Iris pigment epithelial cell (primary cell): ENCODE measurements around the gene BBOX1.
"Not testable (repeated sequence)": the region's sequence is repeated elsewhere in the genome, so short reads cannot be mapped to it uniquely, and the experiment has no call there.

Experiments used
- DNase-seq: peaks from one replicate; pipeline ENCODE4 v3.0.0-alpha.2; 2011; ENCODE audit warnings: low read depth

BBOX1 gene

GRCh38 chr11:27124514-27125264, 84.1 kb downstream of the BBOX1 start:
- peak; percentile 68 for DNase-seq

DNA sequence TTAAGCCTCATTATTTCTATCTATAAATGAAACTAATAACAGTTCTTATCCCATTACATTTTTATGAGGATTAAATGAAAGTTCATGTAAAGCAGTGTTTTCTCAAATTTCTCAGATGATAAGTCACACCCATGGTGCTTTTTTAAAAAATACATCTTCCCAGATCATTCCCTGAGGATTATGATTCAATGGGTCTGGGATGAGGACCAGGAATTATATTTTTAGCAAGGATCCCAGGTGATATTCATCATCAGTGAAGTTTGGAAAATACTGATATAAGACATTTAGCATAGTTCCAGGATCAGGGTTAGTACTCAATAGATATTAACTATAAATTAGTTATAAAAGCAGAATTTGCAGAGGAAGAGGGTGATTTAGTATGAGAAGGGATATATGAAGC, 89.1 kb downstream of the BBOX1 start:
- DNase-seq, result no peak

DNA sequence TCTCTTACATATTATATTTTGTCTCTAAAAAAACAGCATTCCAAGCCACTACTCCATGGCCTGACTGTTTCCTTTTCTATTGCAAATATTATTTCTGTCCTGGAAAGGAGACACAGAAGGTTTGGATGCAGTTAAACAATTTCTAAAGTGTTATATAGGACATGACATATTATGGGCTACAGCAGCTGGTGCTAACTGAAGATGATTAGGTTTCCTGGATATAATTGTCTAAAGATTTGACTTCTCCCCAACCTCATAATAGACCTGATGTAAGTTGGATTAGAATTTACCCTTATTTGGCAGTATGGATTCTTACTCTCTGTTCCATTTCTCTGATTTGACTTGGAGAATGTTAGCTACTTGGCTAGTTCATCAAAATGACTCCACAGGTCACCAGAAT, 90.2 kb downstream of the BBOX1 start:
- no peak for DNase-seq

DNA sequence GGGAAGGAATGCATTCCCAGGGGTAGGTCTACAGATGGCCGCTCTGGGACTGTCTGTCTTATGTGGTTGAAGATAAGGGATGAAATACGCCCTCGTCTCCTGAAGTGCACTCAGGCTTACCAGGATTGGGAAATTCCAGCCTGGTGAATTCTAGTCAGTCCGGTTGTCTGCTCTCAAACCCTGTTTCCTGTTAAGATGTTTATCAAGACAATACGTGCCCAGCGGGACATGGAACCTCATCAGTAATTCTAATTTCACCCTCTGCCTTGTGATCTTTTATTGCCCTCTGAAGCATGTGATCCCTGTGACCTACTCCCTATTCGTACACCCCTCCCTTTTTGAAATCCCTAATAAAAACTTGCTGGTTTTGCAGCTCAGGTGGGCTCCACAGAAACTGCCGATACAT, 95.3 kb downstream of the BBOX1 start:
- DNase-seq, result not testable (repeated sequence)

GRCh38 chr11:27138716-27139115, 98.1 kb downstream of the BBOX1 start:
- no peak for DNase-seq

GRCh38 chr11:27139742-27140367, 99.2 kb downstream of the BBOX1 start:
- DNase-seq, result no peak

DNA sequence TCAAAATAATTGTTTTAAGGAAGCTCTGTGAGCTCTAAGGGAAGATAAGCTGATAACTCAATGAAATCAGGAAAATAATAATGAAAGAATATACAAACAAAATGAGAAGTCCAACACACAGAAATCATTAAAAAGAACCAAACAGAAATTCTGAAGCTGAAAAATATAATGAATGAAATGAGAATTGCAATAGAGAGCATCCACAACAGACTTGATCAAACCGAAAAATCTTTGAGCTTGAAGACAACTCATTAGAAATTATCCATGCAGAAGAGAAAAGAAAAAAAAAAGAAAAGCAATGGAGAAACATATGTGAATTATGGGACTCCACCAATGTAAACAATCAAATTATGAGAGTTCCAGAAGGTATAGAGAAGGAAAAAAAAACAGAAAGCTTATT, 101.0 kb downstream of the BBOX1 start:
- no peak for DNase-seq

DNA sequence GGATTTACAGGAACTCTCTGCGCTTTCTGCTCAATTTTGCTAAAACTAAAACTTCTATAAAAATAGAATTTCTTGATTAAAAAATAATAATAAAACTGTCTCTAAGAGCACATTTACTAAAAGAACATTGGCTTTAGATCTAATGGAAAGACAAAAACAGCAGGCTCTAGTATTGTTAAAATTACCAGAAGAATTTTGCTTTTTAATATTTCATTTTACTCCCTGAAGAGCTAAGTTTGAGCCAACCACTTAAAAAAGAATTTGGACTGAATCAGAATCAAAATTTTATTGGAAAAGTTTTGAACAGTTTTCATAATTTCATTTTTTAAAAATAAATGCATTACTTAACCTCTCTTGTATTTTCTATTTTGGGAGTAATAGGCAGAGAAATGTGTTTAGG, 107.3 kb downstream of the BBOX1 start:
- DNase-seq, result no peak

DNA sequence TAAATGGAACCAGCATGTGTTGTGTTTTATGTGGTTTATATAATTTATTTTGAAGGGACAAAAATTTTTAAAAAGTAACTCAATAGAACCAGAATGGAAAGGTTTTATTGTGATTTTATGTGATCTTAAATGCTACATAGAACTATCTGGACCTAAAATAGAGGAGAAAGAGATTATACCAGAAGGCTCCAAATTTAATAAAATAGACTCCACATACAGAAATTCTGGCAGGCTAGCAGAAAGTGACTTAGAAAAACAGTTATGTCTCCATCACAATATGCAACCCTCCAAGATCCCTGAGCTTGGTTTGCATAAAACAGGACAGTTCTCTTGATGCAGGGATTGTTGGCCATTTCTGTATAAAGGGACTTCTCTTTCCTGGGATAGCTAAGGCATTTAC, 107.9 kb downstream of the BBOX1 start:
- DNase-seq, result no peak

GRCh38 chr11:27150098-27150497, 109.5 kb downstream of the BBOX1 start:
- no peak for DNase-seq

GRCh38 chr11:27153136-27153535, 112.5 kb downstream of the BBOX1 start:
- peak; percentile 17 for DNase-seq

- DNase-seq, result peak; percentile 85
These were observed 118.1 kb downstream of the BBOX1 start for GRCh38 chr11:27158456-27159334.

- peak; percentile 79 for DNase-seq
These were observed 118.7 kb downstream of the BBOX1 start for GRCh38 chr11:27159335-27159679.

DNA sequence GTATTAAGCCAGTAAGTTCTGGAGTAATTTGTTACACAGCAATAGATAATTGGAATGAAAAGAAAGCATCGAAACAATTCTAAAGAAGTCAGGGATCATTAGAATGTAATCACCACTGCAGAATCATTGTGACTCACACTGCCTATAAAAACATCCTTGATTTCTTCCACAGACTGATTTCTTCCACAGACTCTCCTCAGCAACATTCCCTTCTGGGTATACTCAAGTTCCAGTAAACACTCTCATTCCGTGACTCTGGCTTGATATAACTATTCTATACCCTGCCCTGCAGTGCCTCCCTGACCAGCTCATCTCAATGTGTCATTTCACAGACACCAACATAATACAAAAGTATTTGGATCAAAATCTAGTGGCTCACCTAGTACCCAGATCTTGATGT, 120.5 kb downstream of the BBOX1 start:
- DNase-seq, result peak; percentile 62

DNA sequence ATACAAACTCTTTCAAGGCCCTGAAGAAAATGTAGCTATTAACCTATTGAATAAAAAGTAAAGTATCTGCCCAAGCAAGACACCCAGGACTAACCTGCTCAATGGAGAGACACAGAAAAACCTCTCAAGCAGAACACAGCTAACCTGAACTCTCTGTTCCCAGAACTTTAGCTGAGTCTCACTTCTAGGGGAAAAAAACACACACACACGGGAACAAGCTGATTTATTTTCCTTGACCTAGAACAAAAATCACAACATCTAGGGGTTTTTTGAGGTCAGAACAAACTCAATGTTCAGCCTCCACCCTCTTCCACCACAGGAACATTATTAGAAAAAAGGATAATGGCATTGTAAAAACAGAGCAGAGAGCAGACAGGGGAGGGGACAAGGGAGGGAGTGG, 121.6 kb downstream of the BBOX1 start:
- no peak for DNase-seq

DNA sequence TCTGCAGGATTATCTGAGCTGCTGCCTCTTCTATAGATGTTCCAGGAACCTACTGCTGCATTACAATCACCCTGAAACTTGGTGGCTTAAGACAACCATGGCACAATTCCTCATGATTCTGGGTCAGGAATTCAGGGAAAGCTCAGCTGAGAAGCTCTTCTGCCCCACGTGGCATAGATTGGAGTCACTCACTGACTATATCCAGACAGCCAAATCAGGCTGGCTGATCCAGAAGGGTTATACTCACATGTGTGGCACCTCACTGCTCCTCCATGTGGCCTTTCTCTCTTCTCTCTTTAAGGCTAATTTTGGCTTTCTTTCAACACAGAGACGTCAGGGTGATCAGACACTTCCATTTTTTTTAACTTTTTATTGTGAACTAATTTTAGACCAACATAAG, 125.5 kb downstream of the BBOX1 start:
- DNase-seq, result no peak

DNA sequence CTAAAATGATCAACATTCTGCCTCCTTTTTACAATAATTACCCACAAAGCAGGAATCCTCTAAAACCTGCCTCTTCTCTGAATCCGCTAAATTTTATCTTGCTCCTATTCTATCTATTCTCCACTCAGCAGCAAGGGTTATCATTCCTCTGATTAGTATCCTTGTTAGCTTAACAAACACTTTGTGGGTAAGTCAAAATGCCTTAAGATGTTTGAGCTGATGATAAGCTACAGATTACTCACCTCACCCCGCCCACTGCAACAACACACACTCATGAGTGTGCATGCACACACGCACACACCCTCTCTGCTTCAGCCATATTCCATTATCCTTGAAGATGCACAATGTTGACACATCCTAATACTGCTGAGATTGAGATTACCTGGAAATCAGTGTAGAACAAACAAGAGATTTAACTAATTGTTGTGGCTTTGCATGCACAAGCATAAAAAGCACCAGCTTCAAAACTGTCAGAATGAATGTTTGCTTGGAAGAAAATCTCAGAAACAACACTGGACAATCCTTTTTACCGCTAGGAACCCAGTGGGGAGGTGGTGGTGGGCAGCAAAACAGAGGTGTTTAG, 130.9 kb downstream of the BBOX1 start:
- DNase-seq, result peak; percentile 15

GRCh38 chr11:27173545-27173944, 132.9 kb downstream of the BBOX1 start:
- DNase-seq, result no peak

DNA sequence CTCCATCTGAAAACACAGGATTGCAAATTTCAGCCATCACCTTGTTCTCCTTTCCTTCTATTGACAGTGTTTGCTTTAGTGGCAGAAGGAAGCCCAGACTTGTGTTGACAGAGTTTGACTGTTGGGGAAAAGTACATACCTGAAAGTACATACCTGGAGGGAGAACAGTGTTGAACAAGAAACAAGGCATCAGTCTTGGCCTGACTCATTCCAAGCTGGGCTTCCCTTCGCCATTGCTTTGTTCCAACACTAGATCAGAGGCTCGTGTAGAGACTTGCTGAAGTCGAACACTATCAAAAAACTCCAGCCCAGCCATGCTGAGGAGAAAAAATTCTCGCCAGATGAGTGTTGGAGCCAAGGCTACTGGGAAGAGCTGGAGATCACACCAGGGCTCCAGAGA, 133.4 kb downstream of the BBOX1 start:
- no peak for DNase-seq

- DNase-seq, result no peak
These were observed 134.1 kb downstream of the BBOX1 start for GRCh38 chr11:27174672-27175210.

DNA sequence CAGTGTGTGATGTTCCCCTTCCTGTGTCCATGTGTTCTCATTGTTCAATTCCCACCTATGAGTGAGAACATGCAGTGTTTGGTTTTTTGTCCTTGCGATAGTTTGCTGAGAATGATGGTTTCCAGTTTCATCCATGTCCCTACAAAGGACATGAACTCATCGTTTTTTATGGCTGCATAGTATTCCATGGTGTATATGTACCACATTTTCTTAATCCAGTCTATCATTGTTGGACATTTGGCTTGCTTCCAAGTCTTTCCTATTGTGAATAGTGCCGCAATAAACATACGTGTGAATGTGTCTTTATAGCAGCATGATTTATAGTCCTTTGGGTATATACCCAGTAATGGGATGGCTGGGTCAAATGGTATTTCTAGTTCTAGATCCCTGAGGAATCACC, 134.9 kb downstream of the BBOX1 start:
- not testable (repeated sequence) for DNase-seq
